Large intestine (tissue), 3 donors: ENCODE results near the gene CACNA2D2. TPM values are rescaled to one million over a fixed set of nuclear protein-coding genes. Genes with fewer than 3 reads are reported as not detected.
A peak's percentile ranks its signal among the peaks of the same experiment; 100 is the strongest.

ENCODE experiments used
- DNase-seq, 2 donors: peaks; one replicate each; pipeline versions ENCODE4 v3.0.0 to v3.0.0-alpha.2; 2013
- H3K27ac ChIP-seq: one replicate; pipeline ENCODE4 v1.5.1; 2013; ENCODE audit warnings: low read length
- H3K27me3 ChIP-seq: 2 replicates; pipeline ENCODE4 v1.6.1; 2013; ENCODE audit warnings: low read length; ENCODE audit not compliant: control insufficient read depth, insufficient read depth
- H3K36me3 ChIP-seq: 2 replicates; pipeline ENCODE4 v1.6.1; 2013; ENCODE audit warnings: low read length; ENCODE audit not compliant: control insufficient read depth, insufficient read depth
- H3K4me1 ChIP-seq: one replicate; pipeline ENCODE4 v1.6.1; 2013; ENCODE audit warnings: low read length; ENCODE audit not compliant: control insufficient read depth, insufficient read depth
- H3K4me3 ChIP-seq: one replicate; pipeline ENCODE4 v1.5.1; 2013; ENCODE audit warnings: low read length
- H3K9me3 ChIP-seq: one replicate; pipeline ENCODE4 v1.6.1; 2013; ENCODE audit warnings: mild to moderate bottlenecking, low read depth, low read length, moderate library complexity; ENCODE audit not compliant: control insufficient read depth
- WGBS: methylation state at CpG from one replicate; pipeline ENCODE4 v1.1.5; 2013; ENCODE audit warnings: low lambda C conversion rate; ENCODE audit not compliant: insufficient coverage; 5-methylcytosine and 5-hydroxymethylcytosine counted together
- polyA plus RNA-seq: library from polyadenylated mRNA; unstranded; fragments of 120-200 nt; gene quantifications from one replicate; pipeline ENCODE4 v1.2.1, GENCODE V29; 2013

The CACNA2D2 gene
- polyA plus RNA-seq, 1 donor = 7.5 TPM

DNA sequence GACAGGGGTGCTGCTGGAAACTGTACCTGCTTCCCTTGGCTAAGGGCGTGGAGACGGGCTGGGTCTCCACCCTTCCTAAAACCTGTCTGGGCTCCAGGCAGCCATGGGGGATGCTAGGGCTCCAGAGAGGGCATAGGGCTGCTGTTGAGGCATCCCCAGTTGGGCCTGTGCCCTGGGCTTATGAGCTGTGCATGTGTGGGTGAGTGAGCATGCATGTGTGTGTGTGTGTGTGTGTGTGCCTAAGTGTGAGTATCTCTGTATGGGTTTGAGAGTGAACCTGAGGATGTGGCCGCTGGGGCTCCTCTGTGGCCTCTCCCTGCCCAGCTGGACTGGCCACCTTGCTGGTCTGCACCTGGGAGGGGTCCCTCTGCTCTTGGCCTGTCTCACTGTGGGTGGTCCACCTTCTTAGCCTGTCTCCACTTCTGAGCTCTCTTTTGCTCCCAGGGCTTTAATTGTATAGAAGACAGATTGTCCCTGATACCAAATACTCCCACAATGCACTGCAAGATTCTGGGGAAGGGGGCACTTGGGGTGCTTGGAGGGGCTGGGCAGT lies 132.2 kb downstream of the CACNA2D2 start:
- DNase-seq = no peak
- WGBS = no CpG with 5 or more reads among the region's 3 CpGs
- H3K9me3 ChIP-seq = no peaks in the 10 kb centered on the region
- H3K36me3 ChIP-seq = no peaks in the 10 kb centered on the region
- H3K4me3 ChIP-seq = no peak overlapping the region
- H3K27ac ChIP-seq = no peak overlapping the region
- peaks cover 8% of the 10 kb centered on the region for H3K4me1 ChIP-seq
- peaks cover 4% of the 10 kb centered on the region for H3K27me3 ChIP-seq

DNA sequence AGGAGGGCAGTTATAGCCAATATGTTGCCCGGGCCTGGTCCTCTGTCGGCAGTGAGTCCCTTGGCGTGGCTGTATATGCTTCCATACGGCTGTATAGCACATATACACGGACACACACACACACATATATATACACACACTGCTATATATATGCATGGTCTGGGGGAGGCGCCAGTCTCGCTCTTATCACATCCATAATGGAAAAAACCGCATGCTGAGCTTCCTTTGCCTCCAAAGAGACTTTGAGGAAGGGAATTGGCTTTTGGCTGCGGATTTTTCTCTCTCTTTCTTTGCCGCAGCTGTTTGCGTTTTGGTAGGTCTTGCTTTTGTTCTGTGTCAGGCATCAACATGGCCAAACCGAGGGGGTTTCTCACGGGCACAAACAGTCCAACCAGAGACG lies 132.8 kb downstream of the CACNA2D2 start:
- 100% methylated on average over 1 of the region's 14 CpGs for WGBS
- DNase-seq = no peak
- peaks cover 10% of the 10 kb centered on the region for H3K4me1 ChIP-seq

GRCh38 chr3:50369012-50369670 lies 134.3 kb downstream of the CACNA2D2 start:
- H3K9me3 ChIP-seq = no peaks in the 10 kb centered on the region
- peaks cover 19% of the 10 kb centered on the region for H3K4me1 ChIP-seq
- no peaks in the 10 kb centered on the region for H3K27me3 ChIP-seq
- no peak for DNase-seq
- no peak overlapping the region for H3K4me3 ChIP-seq
- WGBS = no CpG with 5 or more reads among the region's 9 CpGs
- no peak overlapping the region for H3K27ac ChIP-seq
- no peaks in the 10 kb centered on the region for H3K36me3 ChIP-seq

More for the DNA sequence above, 132.8 kb downstream of the CACNA2D2 start:
- H3K27ac ChIP-seq = no peak overlapping the region
- no peaks in the 10 kb centered on the region for H3K36me3 ChIP-seq
- peaks cover 4% of the 10 kb centered on the region for H3K27me3 ChIP-seq
- no peaks in the 10 kb centered on the region for H3K9me3 ChIP-seq
- no peak overlapping the region for H3K4me3 ChIP-seq

GRCh38 chr3:50365842-50366220 lies 137.6 kb downstream of the CACNA2D2 start:
- Histone ChIP-seq H3K27ac (no peak overlapping the region), H3K36me3 (no peaks in the 10 kb centered on the region), H3K9me3 (no peaks in the 10 kb centered on the region), H3K4me1 (peaks cover 11% of the 10 kb centered on the region), H3K27me3 (no peaks in the 10 kb centered on the region), H3K4me3 (peak overlapping the region; percentile 76)
- DNase-seq = no peak
- WGBS = no CpG with 5 or more reads among the region's 5 CpGs

DNA sequence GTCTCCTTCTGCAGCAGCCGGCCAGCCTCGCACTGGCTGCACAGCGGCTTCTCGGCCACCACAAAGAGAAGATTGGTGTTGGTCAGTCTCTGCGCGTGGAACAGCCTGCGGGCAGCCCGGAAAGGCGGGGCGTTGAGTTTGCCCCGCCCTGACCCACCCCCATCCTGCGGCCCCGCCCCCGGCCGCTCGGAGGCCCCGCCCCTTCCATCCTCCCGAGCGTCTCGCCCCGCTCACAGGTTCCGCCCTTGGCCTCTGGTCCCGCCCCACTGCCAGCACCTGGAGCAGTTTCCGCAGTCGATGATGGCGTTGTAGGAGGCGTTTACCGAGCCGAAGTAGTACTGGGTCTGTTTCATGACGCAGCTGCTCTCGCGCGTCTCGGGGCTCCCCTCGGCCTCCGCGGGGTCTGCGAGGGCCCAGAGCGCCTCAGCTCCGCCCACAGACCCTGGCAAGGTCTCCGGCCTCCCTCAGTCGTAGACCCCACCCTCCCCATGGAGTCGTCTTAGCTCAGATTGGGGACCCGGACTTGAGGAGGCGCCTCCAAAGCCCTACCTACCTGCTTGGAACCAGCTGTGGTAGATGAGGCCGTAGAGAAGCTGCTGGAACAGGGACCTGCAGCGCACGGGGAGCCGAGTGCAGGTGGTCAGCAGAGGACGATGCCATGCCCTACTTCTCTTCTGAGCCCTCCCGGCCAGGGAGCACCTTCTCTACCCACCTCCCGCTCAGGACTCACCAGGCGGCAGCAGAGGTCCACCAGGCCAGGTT lies 138.2 kb downstream of the CACNA2D2 start:
- Histone ChIP-seq H3K27me3 (no peaks in the 10 kb centered on the region), H3K9me3 (no peaks in the 10 kb centered on the region), H3K4me1 (peaks cover 11% of the 10 kb centered on the region), H3K36me3 (no peaks in the 10 kb centered on the region), H3K27ac (peak overlapping the region; percentile 59), H3K4me3 (peak overlapping the region; percentile 76)
- peak; percentile 88 to 92 for DNase-seq
- no CpG with 5 or more reads among the region's 53 CpGs for WGBS

DNA sequence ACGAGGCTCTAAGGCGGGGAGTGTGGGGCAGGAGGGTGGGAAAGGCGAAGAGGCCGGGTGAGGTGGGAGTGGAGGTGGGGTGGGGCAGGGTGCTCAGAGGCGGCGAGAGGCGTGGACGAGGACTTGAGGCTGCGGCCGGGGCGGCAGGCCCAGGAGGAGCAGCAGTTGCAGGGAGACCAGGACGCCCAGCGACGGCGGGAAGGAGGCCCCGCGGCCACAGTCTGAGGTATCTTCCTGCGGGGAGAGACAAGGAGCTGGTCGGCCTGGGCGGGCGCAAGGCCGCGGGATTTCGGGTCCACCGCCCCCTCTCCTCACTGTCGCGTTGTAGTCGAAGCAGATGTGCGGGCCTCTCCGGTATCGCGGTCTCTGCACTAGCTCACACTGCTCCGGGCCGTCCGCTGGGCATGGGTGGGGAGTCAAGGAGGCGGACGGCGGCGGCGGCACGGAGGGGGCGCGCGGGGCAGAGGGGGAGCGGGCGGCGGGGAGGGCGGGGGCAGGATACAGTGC lies 138.8 kb downstream of the CACNA2D2 start:
- H3K27me3 ChIP-seq = no peaks in the 10 kb centered on the region
- no CpG with 5 or more reads among the region's 48 CpGs for WGBS
- H3K27ac ChIP-seq = no peak overlapping the region
- H3K4me1 ChIP-seq = peaks cover 11% of the 10 kb centered on the region
- H3K9me3 ChIP-seq = no peaks in the 10 kb centered on the region
- peak in 1 of 2 donors; percentile 52 for DNase-seq
- H3K4me3 ChIP-seq = peak overlapping the region; percentile 76
- no peaks in the 10 kb centered on the region for H3K36me3 ChIP-seq

DNA sequence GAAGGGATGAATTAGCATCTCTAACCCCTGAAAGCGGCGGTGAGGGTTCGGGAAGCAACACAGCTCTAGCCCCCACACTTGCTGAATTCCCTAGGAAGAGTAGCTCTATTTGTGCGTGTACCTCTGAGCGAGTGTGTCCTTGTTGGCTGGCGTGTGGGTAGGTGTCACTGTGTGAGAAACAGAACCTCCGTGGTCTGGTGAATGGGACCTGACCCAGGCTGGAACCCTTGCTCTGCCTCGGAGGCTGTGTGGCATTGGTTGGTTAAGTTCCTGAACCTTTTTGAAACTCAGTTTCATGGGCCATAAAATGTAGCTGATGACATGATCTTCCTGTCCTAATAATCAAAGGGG lies 143.7 kb downstream of the CACNA2D2 start:
- peaks cover 36% of the 10 kb centered on the region for H3K4me1 ChIP-seq

GRCh38 chr3:50358911-50359759 lies 144.3 kb downstream of the CACNA2D2 start, which contains the start of gene TMEM115:
TSS of gene TMEM115 (minus strand) at chr3:50359521. CDS start at chr3:50359063, 458 bp downstream.
- WGBS = no CpG with 5 or more reads among the region's 64 CpGs
- Histone ChIP-seq H3K36me3 (peaks cover 31% of the 10 kb centered on the region), H3K4me3 (peak within 1 kb of the TSS; percentile 96), H3K9me3 (peaks cover 6% of the 10 kb centered on the region), H3K27ac (peak within 1 kb of the TSS; percentile 73), H3K27me3 (no peaks in the 10 kb centered on the region), H3K4me1 (peaks cover 31% of the 10 kb centered on the region)
- peak; percentile 98 to 99 for DNase-seq

More for the DNA sequence above, 143.7 kb downstream of the CACNA2D2 start:
- Histone ChIP-seq H3K36me3 (peaks cover 25% of the 10 kb centered on the region), H3K27me3 (no peaks in the 10 kb centered on the region), H3K4me3 (no peak overlapping the region), H3K9me3 (peaks cover 6% of the 10 kb centered on the region), H3K27ac (no peak overlapping the region)
- DNase-seq = no peak
- WGBS = no CpG with 5 or more reads among the region's 8 CpGs

DNA sequence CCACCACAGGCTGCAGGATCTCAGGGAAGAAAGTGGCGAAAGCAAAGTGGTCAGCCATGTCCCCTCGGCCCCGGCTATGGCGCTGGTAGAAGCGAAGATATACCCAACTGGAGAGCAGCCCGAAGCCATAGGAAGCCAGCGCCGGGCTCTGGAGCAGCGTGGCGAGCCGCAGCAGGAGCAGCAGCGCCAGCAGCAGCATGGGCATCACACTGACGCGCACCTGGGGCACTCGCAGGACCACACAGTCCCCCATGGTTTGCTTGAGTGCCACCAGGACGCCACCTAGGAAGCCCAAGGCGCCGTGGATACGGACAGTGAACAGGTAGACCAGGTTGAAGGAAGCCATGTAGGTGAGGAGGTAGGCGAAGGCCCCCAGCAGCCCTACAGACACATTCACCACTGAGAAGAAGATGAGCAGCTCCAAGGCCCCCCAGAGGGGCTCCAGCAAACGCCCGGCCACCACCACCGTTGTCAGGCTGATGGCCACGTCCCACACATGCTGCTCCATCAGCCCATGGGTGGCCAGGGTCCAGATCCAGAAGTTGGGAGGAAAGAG lies 145.0 kb downstream of the CACNA2D2 start:
- WGBS = no CpG with 5 or more reads among the region's 24 CpGs

More for the DNA sequence above, 145.0 kb downstream of the CACNA2D2 start:
- DNase-seq = no peak
- peak overlapping the region; percentile 73 for H3K27ac ChIP-seq
- H3K4me3 ChIP-seq = peak overlapping the region; percentile 96
- H3K27me3 ChIP-seq = no peaks in the 10 kb centered on the region
- peaks cover 6% of the 10 kb centered on the region for H3K9me3 ChIP-seq
- peaks cover 31% of the 10 kb centered on the region for H3K4me1 ChIP-seq
- peaks cover 38% of the 10 kb centered on the region for H3K36me3 ChIP-seq
